H1 (cell line): ENCODE data around the gene IER5. TPM values are rescaled to one million over a fixed set of nuclear protein-coding genes. Genes with fewer than 3 reads are reported as not detected.

Experiments
- EZH2 ChIP-seq: fragments of 200-600 bp; sonication (generic); IDR thresholded peaks from 2 replicates; pipeline ENCODE4 v1.7.1; 2012; ENCODE audit warnings: low read depth, mild to moderate bottlenecking, moderate library complexity, low read length, inconsistent platforms; ENCODE audit not compliant: severe bottlenecking
- MAX ChIP-seq: IDR thresholded peaks from 2 replicates; pipeline ENCODE4 v1.6.1; 2012; ENCODE audit warnings: inconsistent platforms
- RNF2 ChIP-seq: fragments of 200-900, 300-1000 bp; sonication (generic); IDR thresholded peaks from 2 replicates; pipeline ENCODE4 v1.7.1; 2016; ENCODE audit warnings: borderline replicate concordance, low read depth, mild to moderate bottlenecking, antibody characterized with exemption, low read length; ENCODE audit not compliant: poor library complexity, severe bottlenecking; ENCODE audit errors: missing control alignments
- SIRT6 ChIP-seq: IDR thresholded peaks from one replicate; pipeline ENCODE4 v1.7.1; 2012; ENCODE audit warnings: low read length, inconsistent platforms
- TAF7 ChIP-seq: optimal IDR thresholded peaks from 2 replicates; pipeline ENCODE3; 2011; ENCODE audit warnings: low read depth, mild to moderate bottlenecking, inconsistent platforms, low read length, moderate library complexity, borderline replicate concordance
- polyA plus RNA-seq, 7 experiments: library from polyadenylated mRNA; depleted of rRNA in 3 of 7; stranded (reverse) in 5 of 7; unstranded in 2 of 7; fragments of >200 nt in 5 of 7; fragments of 200-250 nt in 2 of 7; gene quantifications; 1 replicate in 5 of 7; 2 replicates in 1 of 7; 4 replicates in 1 of 7; pipeline versions ENCODE4 v1.2.1 to v1.2.3, GENCODE V29; 2011 to 2013; ENCODE audit warnings: missing spikeins in 2 of 7, mixed read lengths in 2 of 7
- total RNA-seq: library from RNA; stranded (reverse); fragmentation: NEBNext Ultra II Directional; extraction: Animal tissue kit (Norgen Biotek cat#: 25700); gene quantifications from 2 replicates; pipeline ENCODE4 v1.2.1, GENCODE V29; 2021

Gene IER5
- total and polyA plus RNA-seq, 2 of the 8 experiments (the other 6 are each of a cell fraction or from before 2014, with no cell fraction given): 3.5 to 7.7 TPM

- TF ChIP-seq TAF7 (no peak), MAX (no peak), SIRT6 (no peak), EZH2 (no peak), RNF2 (no peak)
Measured at GRCh38 chr1:181095260-181095659, 6.8 kb downstream of the IER5 start (continued).
